HG02852 (cell line): ENCODE measurements around the gene CORO6.

ENCODE experiments used
- ATAC-seq: cut with Tn5 transposase; IDR thresholded peaks from one replicate; pipeline ENCODE4 v1.9.1; 2021; ENCODE audit warnings: mild to moderate bottlenecking, moderate library complexity; ENCODE audit not compliant: unreplicated experiment

Gene CORO6

DNA sequence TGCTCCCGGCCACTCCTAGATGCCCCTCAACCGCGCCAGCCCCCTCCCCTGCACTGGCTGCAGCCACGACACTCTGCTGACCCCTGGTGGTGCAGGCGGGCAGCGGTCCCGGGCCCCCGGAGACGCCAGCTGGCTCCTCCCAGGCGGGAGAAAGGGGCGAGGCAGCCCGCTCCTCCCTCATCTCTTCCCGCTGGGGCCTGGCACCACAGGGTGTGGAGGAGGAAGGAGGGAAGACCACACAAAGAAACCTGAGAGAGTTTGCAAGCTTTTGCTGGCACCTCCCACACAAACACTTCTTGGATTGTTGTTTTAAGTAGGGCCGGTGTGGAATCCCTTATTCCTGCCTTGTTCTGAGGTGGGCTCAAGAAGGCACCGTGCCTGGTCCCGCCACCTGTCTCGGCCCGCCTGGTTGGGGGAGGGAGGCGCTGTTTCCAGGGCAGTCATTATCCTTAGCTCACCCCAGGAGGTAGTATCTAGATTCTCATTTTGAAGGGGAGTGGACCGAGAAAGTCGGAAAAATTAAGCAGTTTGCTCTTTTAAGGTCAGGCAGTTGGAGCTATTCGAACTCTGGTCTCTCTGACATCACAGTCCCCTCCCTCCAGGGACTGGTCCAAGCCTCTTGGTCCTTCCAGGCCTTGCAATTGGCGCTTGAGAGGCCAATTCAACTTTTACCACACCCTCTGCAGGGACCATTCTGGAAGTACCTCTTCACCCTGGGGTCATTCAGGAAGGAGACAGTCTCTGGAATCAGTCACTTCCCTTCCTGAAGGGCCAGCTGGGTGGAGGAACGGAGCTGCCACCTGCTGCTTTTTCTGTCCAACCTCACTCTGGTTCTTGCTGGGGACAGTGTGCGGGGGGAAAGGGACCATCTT, 30.7 kb downstream of the CORO6 start:
- peak; percentile 29 for ATAC-seq

DNA sequence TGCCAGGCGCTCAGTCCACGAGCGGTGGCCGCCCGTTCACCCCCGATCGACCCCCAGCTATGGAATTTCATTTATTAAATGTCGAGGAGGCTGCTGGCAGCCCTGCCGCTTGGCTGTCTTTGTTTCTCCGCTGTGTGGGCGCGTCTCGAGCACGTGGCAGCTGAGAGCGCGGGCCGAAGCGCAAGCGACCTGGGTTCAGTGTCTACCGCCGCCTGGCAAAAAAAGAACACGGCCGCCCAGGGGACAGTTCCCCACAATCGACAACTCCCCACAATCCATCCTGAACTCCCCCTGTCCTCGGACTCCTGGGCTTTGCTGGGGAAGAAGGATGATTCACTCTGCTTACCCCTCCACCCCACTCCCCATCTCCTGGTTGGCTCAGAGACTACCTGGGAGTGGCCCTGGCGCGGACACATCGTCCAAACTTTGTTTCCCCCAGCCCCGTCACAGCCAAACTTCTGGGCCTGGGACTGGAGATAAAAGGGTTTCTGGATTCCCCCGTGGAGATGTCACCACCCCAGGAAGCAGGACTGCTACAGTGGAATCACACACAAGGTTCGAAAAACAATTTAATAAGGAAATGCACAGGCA, 31.5 kb downstream of the CORO6 start:
- ATAC-seq: no peak

DNA sequence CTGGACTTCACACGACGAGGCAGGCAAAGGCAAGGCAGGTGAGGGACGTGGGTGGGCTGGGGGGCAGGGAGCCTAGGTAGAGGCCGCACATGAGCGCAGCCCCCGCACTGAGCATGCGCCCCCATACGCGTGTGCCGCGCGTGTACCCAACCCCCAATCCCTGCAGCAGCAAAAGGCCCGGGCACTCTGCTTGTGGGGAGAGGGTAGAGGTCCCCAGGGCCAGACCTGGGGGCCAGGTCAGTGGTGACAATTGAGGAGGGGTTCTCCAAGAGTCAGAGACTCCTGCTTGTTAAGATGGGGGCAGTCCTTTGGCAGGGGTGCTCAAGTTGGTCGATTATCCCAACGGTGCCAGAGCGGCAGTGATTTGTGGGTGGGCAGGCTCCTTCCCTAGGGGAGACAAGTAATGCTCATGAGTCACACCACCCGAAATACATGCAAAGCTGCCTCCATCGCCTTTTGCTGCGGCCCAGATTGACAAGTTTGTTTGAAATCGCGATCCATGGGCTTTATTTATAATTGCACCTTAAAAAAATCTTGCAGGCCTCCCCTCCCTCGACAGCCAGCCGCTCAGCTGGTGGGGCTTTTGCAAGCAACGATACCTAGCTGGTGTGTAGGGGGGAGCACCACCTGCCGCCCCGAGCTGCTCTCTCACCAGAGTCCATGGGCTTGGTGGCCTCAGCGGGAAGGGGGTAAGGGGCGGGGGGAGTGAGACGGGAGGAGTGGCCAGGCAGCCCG, 32.1 kb downstream of the CORO6 start:
- no peak for ATAC-seq

DNA sequence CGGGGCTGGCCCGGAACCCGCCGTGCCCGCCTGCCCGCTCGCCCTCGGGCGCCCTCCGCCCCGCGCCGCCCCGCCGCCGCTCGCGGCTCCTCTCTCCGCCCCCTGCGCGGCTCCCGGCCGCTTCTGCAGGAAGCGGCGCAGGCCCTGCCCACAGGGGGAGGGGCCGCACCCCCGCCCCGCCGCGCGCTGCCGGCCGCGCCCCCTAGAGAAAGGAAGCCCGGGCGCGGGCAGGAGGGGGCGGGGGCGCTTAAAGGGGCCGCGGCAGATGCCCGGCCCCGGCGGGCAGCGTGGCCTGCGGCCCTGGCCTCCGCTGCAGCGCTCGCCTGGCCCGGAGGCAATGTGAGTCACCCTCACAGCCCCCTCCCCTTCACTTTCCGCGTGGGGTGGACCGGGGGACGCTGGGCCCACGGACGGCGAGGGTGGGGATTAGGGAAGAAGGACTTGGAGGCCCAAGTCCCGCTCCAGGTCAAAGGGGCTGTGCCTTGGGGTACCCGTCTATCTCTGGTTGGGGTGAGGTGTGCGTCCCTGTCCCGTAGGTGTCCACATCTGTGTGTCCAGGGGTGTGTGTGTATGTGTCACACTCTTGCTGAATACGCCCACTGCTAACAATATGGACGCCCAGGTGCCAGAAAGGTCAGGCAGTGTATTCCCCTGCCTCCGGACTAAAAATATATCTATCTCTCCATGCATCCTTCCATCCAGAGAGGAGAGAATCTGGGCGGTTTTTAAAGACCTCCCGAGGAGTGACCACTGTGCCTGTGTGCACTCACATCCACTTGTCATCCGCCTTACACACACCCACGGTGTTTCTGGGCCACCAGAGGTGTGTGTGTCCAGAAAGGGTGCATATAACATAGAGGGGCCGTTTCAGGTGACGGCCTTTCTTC, 32.9 kb downstream of the CORO6 start, which contains the start of gene GIT1:
TSS of gene GIT1 (minus strand) at position 125 of the 887 bp plus-strand sequence. CDS start 270 bp downstream, outside the sequence.
- peak; percentile 51 for ATAC-seq

DNA sequence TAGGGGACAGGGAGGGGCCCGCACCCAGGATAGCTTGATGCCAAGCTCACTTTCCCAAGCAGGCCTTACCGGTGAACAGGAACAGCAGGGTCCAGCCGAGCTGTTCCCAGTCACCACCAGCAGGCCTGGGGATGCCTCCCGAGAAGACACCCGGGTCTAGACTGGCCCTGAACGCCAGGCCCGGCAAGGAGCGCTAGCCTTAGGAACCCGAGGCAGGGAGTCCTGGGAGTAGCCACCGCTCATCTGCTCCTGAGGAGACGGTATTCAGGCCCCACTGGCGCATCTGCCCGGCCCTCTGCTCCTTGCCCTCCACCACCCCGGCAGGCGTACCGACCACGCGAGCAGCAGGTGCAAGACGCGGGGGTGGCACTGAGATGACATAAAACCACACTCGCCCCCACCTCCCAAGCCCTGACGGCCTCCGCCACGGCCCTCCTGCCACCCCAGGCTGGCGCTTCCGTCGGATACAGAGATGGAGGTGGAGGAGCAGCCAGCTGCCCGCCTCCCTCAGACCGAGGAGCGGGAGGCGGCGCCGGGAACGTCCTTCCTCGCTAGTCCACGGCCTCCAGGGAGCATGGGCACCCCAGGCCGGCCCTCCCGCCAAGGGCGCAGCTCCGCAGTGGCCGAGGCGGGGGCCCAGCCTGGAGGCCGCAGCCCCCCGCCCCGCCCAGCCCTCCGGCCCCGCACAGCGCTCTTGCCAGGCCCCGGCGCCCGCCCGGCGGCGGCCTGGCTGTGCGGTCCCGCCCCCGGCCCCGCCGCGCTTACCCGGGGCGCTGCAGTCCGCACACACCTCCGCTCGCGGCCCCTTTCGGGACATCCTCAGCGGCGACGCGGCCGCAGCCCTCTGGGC, 33.9 kb downstream of the CORO6 start:
- ATAC-seq: peak; percentile 20

DNA sequence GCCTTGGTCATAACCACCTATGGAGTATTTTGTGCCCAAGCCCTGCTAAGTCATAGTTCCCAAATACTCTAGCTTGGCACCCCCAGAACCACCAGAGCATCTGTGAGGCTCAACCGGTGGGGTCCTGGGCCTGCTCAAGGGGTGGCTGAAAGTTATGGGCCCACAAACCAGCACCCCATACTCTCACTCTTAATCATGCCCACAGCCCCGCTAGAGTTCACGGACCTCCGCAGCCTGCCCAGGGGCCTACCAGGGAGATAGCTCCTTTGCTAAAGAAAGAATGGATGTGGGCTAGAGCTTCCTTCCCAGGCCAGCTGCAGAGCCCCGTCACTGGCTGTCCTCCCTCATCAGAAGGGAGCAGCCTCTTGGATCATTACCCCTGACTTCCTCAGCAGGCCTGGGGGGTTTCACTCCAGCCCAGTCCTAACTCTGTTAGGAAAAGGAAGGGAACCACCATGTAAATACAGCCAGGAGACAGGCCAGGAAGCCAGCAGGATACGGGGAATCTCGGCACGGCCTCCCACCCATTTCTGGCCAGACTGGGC, 34.6 kb downstream of the CORO6 start:
- no peak for ATAC-seq

DNA sequence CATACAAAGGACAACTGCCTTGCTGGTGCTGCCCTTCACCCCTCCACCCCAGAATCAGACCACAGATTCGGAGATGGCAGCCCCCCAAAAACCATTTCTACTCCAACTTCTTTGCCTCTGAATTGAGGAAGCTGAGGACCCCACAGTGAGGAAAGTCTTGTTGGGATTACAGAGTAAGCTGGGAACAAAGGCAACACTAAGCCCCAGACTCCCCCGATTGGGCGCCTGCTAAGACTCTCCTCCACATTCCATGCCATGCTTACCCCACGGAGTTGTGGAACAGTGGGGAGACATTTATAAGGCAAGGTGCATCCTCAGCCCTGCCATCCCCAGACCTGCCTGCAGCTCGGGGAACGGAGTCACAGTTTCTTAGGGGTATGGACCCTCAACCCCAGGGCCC, 35.1 kb downstream of the CORO6 start:
- no peak for ATAC-seq

DNA sequence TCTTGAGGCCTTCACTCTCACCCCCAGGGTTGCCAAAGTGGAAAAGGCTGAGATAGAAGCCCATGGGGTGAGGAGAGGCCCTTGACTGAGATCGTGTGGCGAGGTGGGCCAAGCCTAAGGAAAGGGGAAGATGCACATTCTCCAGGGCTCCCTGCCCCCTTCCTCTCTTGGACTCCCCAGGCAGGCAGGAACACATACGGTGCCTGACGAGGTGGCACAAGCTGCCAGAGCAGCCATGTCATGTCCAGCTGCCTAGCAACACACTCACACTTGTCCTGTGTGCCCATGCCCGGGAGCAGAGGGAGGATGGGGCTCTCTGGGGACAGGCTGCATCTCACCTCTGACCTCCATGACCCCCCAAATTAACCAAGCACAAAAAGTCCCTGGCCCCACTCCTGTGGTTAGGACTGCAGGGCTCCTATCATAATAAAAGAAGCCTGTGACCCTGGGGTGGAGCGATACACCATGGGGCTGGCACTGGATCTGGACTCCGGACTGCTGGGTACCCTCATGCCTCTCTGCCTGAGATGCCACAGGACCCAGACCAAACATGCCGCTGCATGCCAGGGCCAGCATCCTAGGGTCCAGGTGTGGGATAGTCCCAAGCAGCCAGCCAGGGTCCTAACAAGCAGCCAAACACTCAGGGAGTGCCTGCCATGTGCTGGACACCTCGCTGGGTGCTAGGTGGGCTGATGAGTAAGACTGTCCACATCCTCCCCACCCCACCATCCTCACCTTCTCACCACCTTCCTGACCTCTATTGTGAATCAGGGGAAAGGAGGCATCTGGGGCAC, 35.8 kb downstream of the CORO6 start:
- no peak for ATAC-seq

DNA sequence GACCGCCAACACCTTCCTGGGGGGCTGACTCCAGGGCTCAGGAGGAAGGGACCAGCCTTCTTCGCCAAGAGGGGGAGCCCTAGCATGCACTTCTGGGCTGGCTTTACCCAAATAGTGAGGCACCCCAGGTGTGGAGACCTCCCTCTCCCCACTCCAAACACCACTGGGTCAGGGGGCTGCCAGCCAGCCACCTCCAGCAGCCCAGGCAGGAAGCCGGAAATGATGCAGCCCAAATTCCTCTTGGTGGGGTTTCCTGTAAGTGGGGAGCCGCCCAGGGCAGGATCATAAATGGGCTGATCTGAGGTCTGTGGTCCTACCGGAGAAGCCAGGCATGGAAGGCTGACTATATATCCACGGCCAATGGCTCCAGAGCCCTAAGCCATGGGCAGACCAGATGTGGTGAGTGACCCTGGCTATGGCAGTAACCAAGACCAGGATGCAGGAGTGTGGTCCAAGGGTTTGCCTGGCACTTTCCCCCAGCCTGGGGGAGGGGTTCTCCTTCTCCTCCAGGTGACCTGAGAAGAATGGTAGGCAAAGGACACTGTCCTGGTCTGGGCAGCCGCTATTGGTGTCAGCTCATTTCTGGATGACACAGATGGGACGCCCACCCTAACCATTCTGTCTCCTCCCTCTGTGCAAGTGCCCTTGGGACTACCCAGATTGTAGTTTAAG, 37.5 kb downstream of the CORO6 start:
- ATAC-seq: no peak

DNA sequence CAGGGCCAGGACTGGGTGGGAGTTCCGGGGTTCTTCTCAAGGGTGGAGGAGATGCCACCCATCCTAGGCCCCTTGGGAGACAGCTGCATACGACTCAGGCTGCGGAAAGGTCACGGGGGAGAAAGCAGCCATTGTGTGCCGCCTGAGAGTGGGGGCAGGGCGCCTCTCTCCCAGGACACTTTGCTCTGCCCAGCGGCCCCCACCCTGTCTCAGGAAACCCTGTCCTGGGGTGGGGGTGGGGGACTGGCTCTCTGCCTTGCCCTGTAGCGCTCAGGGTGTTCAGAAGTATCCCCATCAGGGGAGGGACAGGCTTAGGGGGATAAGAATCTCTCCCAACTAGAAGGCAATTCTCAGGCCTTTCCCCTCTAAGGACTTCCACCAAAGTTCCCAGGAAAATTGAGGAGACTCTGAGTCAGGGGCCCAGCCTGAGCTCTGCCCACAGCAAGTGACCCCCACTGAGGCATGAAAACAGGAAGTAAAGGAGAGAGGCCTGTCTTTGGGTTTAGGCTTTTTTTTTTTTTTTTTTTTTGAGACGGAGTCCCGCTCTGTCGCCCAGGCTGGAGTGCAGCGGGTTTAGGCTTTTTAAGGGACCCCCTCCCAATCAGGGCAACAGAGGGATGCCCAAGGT, 38.1 kb downstream of the CORO6 start:
- ATAC-seq: no peak

DNA sequence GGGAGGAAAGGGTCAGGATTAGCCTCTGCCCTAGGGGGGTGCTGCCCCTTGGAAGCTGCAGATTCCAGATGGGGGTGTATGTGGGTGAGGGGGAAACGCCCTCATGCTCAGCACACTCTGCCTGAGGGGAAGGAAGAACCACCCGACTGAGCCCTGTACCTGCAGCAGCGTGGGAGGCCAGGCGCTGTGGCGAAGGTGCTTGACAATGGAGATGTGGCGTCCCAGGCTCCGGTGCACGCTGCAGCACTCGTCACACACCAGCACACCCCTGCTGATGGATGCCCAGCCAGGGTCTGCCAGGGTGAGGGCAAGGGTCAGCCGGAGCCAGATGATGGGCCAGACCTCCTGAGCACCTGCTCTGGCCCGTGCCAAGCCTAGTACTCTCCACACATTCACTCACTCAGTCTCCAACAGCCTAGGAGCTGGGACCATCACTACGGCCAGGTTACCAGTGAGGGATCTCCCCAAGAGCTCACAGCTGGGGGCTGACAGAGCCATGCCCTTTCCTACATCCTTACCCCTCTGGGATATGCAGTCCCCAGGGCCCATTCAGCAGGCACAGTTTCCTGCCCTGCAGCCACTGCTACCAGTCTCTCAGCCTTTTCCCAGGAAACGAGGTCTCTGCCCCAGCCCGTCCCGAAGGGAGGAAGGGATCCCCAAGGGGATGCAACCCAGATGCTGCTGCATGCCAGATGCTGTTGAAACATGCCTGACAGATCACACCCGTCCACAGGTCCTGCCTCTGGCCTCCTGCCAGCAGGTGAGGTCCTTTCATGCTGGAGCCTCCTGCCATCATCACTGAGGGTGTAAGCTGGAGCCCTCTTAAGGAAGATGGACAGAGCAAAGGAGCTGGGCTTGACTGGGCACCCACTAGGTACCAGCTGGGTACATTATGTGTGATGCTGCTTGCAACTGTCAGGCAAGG, 39.1 kb downstream of the CORO6 start:
- no peak for ATAC-seq

DNA sequence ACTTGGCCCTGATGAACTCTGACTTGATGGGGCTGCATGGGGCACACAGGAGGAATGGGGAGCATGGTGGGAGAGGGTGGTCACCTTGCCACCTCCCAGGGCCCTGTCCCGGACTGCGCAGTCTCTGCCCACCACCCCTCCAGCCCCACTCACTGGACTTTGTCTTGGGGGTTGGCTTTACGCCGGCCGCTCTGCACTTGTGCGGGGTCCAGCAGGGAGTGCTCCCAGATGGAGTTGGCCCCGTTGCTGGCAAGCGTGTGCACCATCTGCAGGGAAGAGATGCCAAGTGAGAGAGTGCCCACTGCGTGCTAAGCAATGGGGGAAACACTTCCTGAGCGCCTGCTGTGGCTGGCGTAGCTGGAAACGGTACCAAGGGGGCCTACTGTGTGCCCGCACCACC, 39.9 kb downstream of the CORO6 start:
- no peak for ATAC-seq

DNA sequence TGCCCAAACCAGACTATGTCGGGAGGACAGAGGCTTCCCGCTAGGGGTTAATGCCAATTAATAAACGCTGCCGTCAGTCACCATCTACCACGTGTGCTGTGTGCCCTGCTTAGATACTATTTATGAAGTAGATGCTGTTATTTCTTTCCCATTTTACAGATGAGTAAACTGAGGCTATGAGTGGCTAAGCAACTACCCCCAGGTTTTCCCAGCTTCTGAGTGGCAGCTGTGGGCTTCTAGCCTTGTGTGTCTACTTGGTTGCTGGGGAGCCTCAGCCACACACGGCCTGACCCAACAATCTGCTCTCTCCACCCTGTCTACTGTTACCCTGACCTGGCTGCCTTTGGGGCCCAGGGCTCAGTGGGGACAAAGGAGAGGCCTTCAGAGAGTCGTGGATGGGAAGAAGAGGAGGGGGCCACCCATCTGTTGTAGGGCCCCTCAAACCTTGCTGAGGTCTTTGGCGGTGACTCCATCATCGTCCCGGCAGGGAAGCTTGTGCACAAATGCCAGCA, 40.4 kb downstream of the CORO6 start:
- ATAC-seq: no peak

DNA sequence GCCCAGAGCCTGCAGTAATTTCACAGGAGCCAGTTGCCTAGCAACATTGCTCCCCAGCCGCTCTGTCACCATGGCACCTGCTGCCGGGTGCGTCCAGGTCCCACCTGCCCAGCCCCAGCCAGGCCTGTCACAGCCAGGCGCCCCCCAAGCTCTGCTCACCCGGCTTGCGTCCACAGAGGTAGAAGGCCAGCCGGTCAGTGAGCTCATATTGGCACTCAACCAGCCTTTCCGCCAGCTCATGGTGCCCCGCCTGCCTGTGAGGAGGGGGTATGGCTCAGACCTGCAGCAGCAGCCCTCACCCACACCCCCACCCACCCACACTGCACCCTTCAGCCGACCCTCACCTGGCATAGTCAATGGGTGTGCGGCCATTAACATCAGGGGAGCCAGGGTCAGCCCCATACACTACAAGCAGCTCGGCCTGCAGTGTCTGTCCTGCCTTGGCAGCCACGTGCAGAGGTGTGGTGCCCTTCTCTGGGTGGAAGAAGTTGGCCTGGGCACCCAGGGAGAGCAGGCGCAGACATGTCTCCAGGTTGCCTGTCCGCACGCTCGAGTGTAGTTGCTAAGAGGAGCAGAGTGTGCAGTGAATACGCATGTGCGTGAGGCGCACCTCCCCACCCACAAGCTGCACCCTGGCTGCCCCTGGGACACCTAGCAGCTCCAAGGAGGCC, 41.0 kb downstream of the CORO6 start:
- no peak for ATAC-seq

DNA sequence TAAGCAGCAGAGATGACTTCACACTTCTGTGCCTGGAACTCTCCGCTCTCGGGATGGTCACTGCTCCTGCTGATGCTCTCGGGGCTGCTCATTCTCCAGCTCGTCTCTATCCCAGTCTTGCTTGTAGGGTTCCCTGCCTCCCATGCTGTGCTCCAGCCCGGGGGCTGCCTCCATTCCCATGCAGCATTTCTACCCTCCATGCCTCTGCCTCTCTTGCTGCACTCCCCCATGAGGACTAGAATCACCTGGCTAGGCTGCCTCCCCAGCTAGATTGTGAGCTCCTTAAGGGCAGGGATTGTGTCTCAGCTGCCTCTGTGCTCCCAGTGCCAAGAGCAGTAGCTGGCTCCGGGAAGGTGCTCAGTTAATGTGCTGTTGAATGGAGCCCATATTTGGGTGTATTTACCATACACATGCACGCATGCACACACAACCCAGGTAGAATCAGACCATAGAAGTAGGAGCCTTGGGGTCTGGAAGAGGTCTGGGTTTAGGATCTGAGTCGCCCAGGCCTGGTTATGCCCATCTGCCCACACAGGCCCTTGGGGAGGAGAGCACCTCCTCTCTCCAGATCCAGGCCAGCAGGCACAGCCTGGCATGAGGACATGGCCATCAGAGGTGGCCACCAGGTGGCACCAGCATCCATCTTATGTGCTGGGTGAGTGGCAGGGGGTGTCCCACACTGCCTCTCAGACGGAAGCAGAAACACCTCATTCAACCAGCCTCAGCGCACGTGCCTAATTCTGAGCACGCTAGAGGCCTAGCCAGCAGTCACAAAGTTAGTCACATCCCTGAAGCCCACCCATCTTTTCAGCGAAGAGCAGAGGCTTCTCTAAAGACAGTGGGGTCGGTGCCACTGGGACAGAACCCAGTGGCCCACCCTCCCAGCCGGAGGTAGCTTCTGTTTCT, 42.6 kb downstream of the CORO6 start:
- ATAC-seq: peak; percentile 82
